ENCODE data around the gene CGB8. TPM values are rescaled to one million over a fixed set of nuclear protein-coding genes. Genes with fewer than 3 reads are reported as not detected.
"Not testable (repeated sequence)": the region's sequence is repeated elsewhere in the genome, so short reads cannot be mapped to it uniquely, and the experiment has no call there.

CGB8 gene
- total RNA-seq (0.50 TPM in 1 of 2 replicates, not detected in the other), polyA plus RNA-seq (0.53 TPM in 1 of 2 replicates, not detected in the other)

DNA sequence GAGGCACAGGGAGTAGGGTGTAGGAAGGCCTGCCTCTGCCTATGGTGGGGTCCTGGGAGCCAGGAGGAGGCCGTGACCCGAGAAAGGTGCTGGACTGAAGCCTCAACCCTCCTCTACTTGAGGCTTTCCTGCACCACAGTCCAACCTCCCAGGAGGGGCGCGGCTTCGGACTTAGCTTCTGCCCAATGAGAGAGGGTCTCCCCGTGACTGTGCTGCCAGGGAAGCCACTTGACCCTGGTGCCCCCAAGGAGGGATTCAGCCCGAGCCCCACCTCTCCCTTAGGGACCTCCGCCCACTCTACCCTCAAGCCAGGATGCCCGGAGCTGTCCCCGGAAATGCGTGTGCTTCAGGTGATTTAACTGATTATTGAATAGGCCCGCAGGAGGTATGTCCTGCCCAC is at the start of gene CGB8:
Gene CGB8, minus strand, starts transcription at position 101 of the 400 bp plus-strand sequence. CDS start 372 bp downstream, outside the sequence.
- H3K9me3 ChIP-seq (ENCODE audit: low read depth): not testable (repeated sequence)
- WGBS (ENCODE audit: low lambda C conversion rate, missing lambda C conversion rate): 83% methylated on average over 11 of the region's 12 CpGs

GRCh38 chr19:49097453-49098288 is 48.8 kb upstream of the CGB8 start:
- Histone ChIP-seq H3K9me3 (ENCODE audit: low read depth) (no peaks in the 10 kb centered on the region), H3K4me3 (no peak overlapping the region), H3K27me3 (no peaks in the 10 kb centered on the region), H3K9me2 (replicated peaks; ENCODE audit: insufficient read depth) (no peaks in the 10 kb centered on the region), H2AFZ (no peak overlapping the region), H4K20me1 (ENCODE audit: insufficient read depth, poor library complexity, severe bottlenecking) (peaks cover 58% of the 10 kb centered on the region), H3K27ac (peak overlapping the region; percentile 3), H3K79me2 (peaks cover 55% of the 10 kb centered on the region), H3K36me3 (replicated peaks; ENCODE audit: insufficient read depth, low read depth) (no peaks in the 10 kb centered on the region), H3K4me1 (ENCODE audit: insufficient read depth) (no peaks in the 10 kb centered on the region), H3K4me2 (no peak overlapping the region)
- DNase-seq (ENCODE audit: low spot score): peak; percentile 83
- TF ChIP-seq, protein P1, sequence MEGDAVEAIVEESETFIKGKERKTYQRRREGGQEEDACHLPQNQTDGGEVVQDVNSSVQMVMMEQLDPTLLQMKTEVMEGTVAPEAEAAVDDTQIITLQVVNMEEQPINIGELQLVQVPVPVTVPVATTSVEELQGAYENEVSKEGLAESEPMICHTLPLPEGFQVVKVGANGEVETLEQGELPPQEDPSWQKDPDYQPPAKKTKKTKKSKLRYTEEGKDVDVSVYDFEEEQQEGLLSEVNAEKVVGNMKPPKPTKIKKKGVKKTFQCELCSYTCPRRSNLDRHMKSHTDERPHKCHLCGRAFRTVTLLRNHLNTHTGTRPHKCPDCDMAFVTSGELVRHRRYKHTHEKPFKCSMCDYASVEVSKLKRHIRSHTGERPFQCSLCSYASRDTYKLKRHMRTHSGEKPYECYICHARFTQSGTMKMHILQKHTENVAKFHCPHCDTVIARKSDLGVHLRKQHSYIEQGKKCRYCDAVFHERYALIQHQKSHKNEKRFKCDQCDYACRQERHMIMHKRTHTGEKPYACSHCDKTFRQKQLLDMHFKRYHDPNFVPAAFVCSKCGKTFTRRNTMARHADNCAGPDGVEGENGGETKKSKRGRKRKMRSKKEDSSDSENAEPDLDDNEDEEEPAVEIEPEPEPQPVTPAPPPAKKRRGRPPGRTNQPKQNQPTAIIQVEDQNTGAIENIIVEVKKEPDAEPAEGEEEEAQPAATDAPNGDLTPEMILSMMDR (IDR thresholded peaks at IDR 0.05; ENCODE audit: poor library complexity): peak; percentile 97
- TF ChIP-seq EZH2phosphoT487 (IDR thresholded peaks at IDR 0.05; ENCODE audit: low read depth, severe bottlenecking, unreplicated experiment): no peak
- WGBS (ENCODE audit: low lambda C conversion rate, missing lambda C conversion rate): 50% methylated on average over 8 of the region's 8 CpGs

More for the DNA sequence above, at the start of gene CGB8:
- H3K4me1 ChIP-seq (ENCODE audit: insufficient read depth); H4K20me1 ChIP-seq (ENCODE audit: insufficient read depth, poor library complexity, severe bottlenecking); H3K4me3 ChIP-seq; H3K36me3 ChIP-seq (replicated peaks; ENCODE audit: insufficient read depth, low read depth); H3K79me2 ChIP-seq; H3K9me2 ChIP-seq (replicated peaks; ENCODE audit: insufficient read depth); H3K27me3 ChIP-seq; H3K4me2 ChIP-seq; DNase-seq (ENCODE audit: low spot score); H2AFZ ChIP-seq; H3K27ac ChIP-seq: not testable (repeated sequence)

- H3K4me3 ChIP-seq: no peak overlapping the region
- H2AFZ ChIP-seq: no peak overlapping the region
- no peak overlapping the region for H3K4me2 ChIP-seq
- TF ChIP-seq, protein P1 (IDR thresholded peaks at IDR 0.05; ENCODE audit: poor library complexity): no peak
- TF ChIP-seq EZH2phosphoT487 (IDR thresholded peaks at IDR 0.05; ENCODE audit: low read depth, severe bottlenecking, unreplicated experiment) (no peak), EZH2 (IDR thresholded peaks at IDR 0.05; ENCODE audit: borderline replicate concordance) (no peak)
- no peaks in the 10 kb centered on the region for H3K9me2 ChIP-seq (replicated peaks; ENCODE audit: insufficient read depth)
- WGBS (ENCODE audit: low lambda C conversion rate, missing lambda C conversion rate): 93% methylated on average over 23 of the region's 23 CpGs
- no peak for DNase-seq (ENCODE audit: low spot score)
- no peak overlapping the region for H3K27ac ChIP-seq
- no peaks in the 10 kb centered on the region for H3K4me1 ChIP-seq (ENCODE audit: insufficient read depth)
- peaks cover 60% of the 10 kb centered on the region for H4K20me1 ChIP-seq (ENCODE audit: insufficient read depth, poor library complexity, severe bottlenecking)
- H3K79me2 ChIP-seq: peaks cover 75% of the 10 kb centered on the region
- no peaks in the 10 kb centered on the region for H3K9me3 ChIP-seq (ENCODE audit: low read depth)
- no peaks in the 10 kb centered on the region for H3K36me3 ChIP-seq (replicated peaks; ENCODE audit: insufficient read depth, low read depth)
- no peaks in the 10 kb centered on the region for H3K27me3 ChIP-seq
These were observed 45.9 kb upstream of the CGB8 start for GRCh38 chr19:49094505-49095482.

Measured in hepatocyte (in vitro differentiated cells).